PC-9 (cell line): Measurements from ENCODE around the gene RAB30.

Experiments
- CTCF ChIP-seq: fragments of 200-600 bp; sonication (generic); conservative IDR thresholded peaks from 2 replicates; pipeline ENCODE4 v1.6.1; 2017; ENCODE audit warnings: mixed run types, antibody characterized with exemption, mild to moderate bottlenecking, moderate library complexity
- EZH2 ChIP-seq: fragments of 200-600 bp; sonication (generic); IDR thresholded peaks from 2 replicates; pipeline ENCODE4 v1.8.0; 2017; ENCODE audit warnings: antibody characterized with exemption, low read depth

DNA sequence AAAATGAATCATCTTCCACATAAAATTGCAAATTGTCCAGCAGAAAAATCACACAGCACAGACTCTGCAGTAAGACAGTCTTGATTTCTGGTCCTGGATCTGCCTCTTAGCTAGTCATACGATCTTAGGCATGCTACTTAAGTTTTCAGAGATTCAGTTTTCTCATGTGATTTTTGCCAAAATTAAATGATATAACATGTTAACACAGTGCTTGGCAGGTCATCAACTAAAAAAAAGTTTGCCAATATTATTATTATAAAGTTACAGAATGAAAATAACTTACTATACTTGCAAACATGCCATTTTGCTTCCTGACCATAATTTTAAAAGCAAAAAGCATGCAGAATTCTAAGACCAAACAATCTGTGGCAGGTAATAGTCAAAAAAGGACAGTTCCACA, 15.1 kb downstream of the RAB30 start:
- TF ChIP-seq CTCF = no peak
- no peak for TF ChIP-seq EZH2
